Esophagus muscularis mucosa (tissue), 4 donors: ENCODE measurements around the gene PKP4.

Experiments used
- CTCF ChIP-seq, 3 experiments: fragments of 200-600 bp in 2 of 3; fragments of 450-650 bp in 1 of 3; sonication (generic) in 2 of 3; IDR thresholded peaks; one replicate each; pipeline ENCODE4 v1.5.1; 2017 to 2019; ENCODE audit warnings: antibody characterized with exemption in 3 of 3, mild to moderate bottlenecking in 2 of 3, moderate library complexity in 1 of 3
- EP300 ChIP-seq: sonication (generic); formaldehyde crosslinking; IDR thresholded peaks from one replicate; pipeline ENCODE4 v1.6.1; 2017; ENCODE audit warnings: antibody characterized with exemption
- POLR2A ChIP-seq: fragments of 450-650 bp; IDR thresholded peaks from one replicate; pipeline ENCODE4 v1.6.1; 2017; ENCODE audit warnings: antibody characterized with exemption, moderate library complexity, mild to moderate bottlenecking, low read depth
- POLR2AphosphoS5 ChIP-seq, 2 donors: sonication (generic); formaldehyde crosslinking; IDR thresholded peaks; one replicate each; pipeline ENCODE4 v1.6.1; 2017; ENCODE audit warnings: antibody characterized with exemption in 2 of 2

GRCh38 chr2:158677542-158677941 lies 220.8 kb downstream of the PKP4 start:
- no peak for TF ChIP-seq CTCF (IDR thresholded peaks at IDR 0.05)
- no peak for TF ChIP-seq POLR2AphosphoS5 (IDR thresholded peaks at IDR 0.05)
- no peak for TF ChIP-seq POLR2A
- no peak for TF ChIP-seq EP300
